ENCODE results near the gene ANXA10. TPM values are rescaled to one million over a fixed set of nuclear protein-coding genes. Genes with fewer than 3 reads are reported as not detected.

The ANXA10 gene
- total and polyA plus RNA-seq, 2 of the 8 experiments (the other 6 are each of a cell fraction or from before 2014, with no cell fraction given) = not detected

DNA sequence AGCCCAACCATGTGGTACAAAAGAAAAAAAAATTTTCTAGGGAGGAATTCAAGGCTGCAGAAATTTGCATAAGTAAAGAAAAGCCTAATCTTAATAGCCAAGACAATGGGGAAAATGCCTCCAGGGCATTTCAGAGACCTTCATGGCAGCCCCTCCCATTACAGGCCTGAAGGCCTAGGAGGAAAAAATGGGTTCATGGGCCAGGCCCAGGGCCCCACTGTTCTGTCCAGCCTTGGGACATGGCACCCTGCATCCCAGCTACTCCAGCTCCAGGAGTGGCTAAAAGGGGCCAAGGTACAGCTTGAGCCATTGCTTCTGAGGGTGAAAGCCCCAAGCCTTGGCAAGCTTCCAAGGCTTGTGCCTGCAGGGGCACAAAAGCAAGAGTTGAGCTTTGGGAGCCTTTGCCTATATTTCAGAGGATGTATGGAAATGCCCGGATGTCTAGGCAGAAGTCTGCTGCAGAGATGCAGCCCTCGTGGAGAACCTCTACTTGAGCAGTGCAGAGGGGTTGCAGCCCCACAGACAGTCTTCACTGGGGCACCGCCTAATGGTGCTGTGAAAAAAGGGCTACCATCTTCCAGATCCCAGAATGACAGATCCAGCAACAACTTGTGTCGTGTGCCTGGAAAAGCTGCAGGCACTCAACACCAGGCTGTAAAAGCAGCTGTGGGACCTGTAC lies 111.0 kb downstream of the ANXA10 start:
- no peak overlapping the region for H4K5ac ChIP-seq (ENCODE audit: insufficient read length, low read depth, low read length)
- POLR2A ChIA-PET (ENCODE audit: partially characterized antibody) = no interaction called here
- CTCF ChIA-PET (ENCODE audit: partially characterized antibody) = no interaction called here

More for the DNA sequence above, 111.0 kb downstream of the ANXA10 start:
- Histone ChIP-seq H4K20me1 (replicated peaks in 1 of 2; ENCODE audit: control insufficient read depth in 1 of 2, insufficient read depth in 2 of 2, low read length in 2 of 2) (no peaks in the 10 kb centered on the region), H2BK15ac (ENCODE audit: low read length) (no peak overlapping the region), H3K4ac (replicated peaks; ENCODE audit: insufficient read length, low read depth, low read length) (no peak overlapping the region), H3K4me3 (ENCODE audit: extremely low read depth in 1 of 4, insufficient read depth in 2 of 4, low read depth in 3 of 4, low read length in 4 of 4) (no peak overlapping the region), H2BK5ac (ENCODE audit: low read depth, low read length) (no peak overlapping the region), H3K18ac (ENCODE audit: extremely low read depth, low read length) (no peak overlapping the region), H3K23ac (ENCODE audit: insufficient read length) (no peak overlapping the region), H3K79me2 (ENCODE audit: control insufficient read depth in 1 of 2, insufficient read depth in 2 of 2, low read length in 2 of 2) (no peaks in the 10 kb centered on the region), H3K27me3 (replicated peaks in 1 of 4; ENCODE audit: control insufficient read depth in 3 of 4, extremely low read depth in 1 of 4, insufficient read depth in 3 of 4, low read length in 3 of 4) (no peaks in the 10 kb centered on the region), H2BK20ac (ENCODE audit: low read length) (no peak overlapping the region), H3K23me2 (ENCODE audit: low read depth, low read length) (no peaks in the 10 kb centered on the region), H2AFZ (ENCODE audit: low read length) (no peak overlapping the region), H3K9me3 (ENCODE audit: insufficient read depth in 2 of 2, low read depth in 1 of 2, low read length in 1 of 2) (peaks cover 24 to 28% of the 10 kb centered on the region in 2 experiments), H3K56ac (replicated peaks; ENCODE audit: insufficient read length, low read depth, low read length) (no peak overlapping the region), H2BK12ac (ENCODE audit: low read depth, low read length) (no peak overlapping the region), H4K8ac (ENCODE audit: extremely low read depth, insufficient read depth, low read length) (no peak overlapping the region), H2AK5ac (ENCODE audit: low read depth, low read length) (no peak overlapping the region), H3K14ac (ENCODE audit: insufficient read length) (no peak overlapping the region), H3K79me1 (ENCODE audit: low read depth, low read length) (no peaks in the 10 kb centered on the region), H4K91ac (replicated peaks; ENCODE audit: insufficient read length, low read length) (no peak overlapping the region), H3K27ac (ENCODE audit: low read depth, low read length) (no peak overlapping the region), H2BK120ac (replicated peaks; ENCODE audit: low read depth, low read length) (no peak overlapping the region), H3K36me3 (ENCODE audit: control insufficient read depth in 2 of 4, insufficient read depth in 4 of 4, low read length in 3 of 4) (no peaks in the 10 kb centered on the region), H3K9ac (replicated peaks in 1 of 4; ENCODE audit: extremely low read depth in 1 of 4, low read depth in 3 of 4, low read length in 3 of 4) (no peak overlapping the region), H3K4me2 (ENCODE audit: insufficient read depth in 1 of 2, low read depth in 2 of 2, low read length in 2 of 2) (no peak overlapping the region), H3K4me1 (replicated peaks in 1 of 4; ENCODE audit: control insufficient read depth in 3 of 4, insufficient read depth in 4 of 4, low read length in 3 of 4) (no peaks in the 10 kb centered on the region)
- FAIRE-seq (no peak), DNase-seq (ENCODE audit: low read depth in 1 of 2, low spot score in 2 of 2) (no peak)
- no peak for TF ChIP-seq BACH1 (IDR thresholded peaks at IDR 0.05; ENCODE audit: low read length)
- TF ChIP-seq, protein P1, sequence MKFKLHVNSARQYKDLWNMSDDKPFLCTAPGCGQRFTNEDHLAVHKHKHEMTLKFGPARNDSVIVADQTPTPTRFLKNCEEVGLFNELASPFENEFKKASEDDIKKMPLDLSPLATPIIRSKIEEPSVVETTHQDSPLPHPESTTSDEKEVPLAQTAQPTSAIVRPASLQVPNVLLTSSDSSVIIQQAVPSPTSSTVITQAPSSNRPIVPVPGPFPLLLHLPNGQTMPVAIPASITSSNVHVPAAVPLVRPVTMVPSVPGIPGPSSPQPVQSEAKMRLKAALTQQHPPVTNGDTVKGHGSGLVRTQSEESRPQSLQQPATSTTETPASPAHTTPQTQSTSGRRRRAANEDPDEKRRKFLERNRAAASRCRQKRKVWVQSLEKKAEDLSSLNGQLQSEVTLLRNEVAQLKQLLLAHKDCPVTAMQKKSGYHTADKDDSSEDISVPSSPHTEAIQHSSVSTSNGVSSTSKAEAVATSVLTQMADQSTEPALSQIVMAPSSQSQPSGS (IDR thresholded peaks at IDR 0.05; ENCODE audit: low read length) = no peak
- no peak for TF ChIP-seq EZH2 (IDR thresholded peaks at IDR 0.05; ENCODE audit: low read depth, low read length, severe bottlenecking)
- no peak for TF ChIP-seq POU5F1 (IDR thresholded peaks at IDR 0.05; ENCODE audit: low read depth, low read length)
- no peak for TF ChIP-seq BRCA1 (IDR thresholded peaks at IDR 0.05; ENCODE audit: low read depth, low read length)
- 92% methylated on average over 4 of the region's 4 CpGs; no CpG with 5 or more reads in 1 of the 2 experiments for WGBS, 2 experiments (ENCODE audit: extremely low coverage in 1 of 2, insufficient coverage in 1 of 2, insufficient read length in 1 of 2, insufficient replicate concordance in 2 of 2, low coverage in 1 of 2, low lambda C conversion rate in 2 of 2, missing lambda C conversion rate in 1 of 2)

Measured in H1 (cell line).